ENCODE data around the gene WTIP. TPM values are rescaled to one million over a fixed set of nuclear protein-coding genes. Genes with fewer than 3 reads are reported as not detected.

Gene WTIP
- total RNA-seq, 2 experiments from 2014 or later = 0.68 to 1.2 TPM

DNA sequence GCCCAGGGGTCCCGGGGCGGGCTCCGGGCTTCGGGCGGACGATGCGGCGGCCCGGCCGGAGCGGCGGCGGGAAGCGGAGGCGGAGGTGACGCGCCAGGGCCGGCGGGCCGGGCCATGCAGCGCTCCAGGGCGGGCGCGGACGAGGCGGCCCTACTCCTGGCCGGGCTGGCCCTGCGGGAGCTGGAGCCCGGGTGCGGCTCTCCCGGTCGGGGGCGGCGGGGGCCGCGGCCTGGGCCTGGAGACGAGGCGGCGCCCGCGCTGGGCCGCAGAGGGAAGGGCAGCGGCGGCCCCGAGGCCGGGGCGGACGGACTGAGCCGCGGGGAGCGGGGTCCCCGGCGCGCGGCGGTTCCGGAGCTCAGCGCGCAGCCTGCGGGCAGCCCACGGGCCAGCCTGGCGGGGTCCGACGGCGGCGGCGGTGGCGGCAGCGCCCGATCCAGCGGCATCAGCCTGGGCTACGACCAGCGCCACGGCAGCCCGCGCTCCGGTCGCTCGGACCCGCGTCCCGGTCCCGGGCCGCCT lies 362 bp downstream of the WTIP start:
- H3K27ac Mint-ChIP-seq = no peak overlapping the region
- H3K27me3 Mint-ChIP-seq (ENCODE audit: low read depth) = peaks cover 38% of the 10 kb centered on the region
- H3K4me3 Mint-ChIP-seq = no peak overlapping the region
- ChIA-PET CTCF (no interaction called here), POLR2A (no interaction called here)
- no peaks in the 10 kb centered on the region for H3K4me1 Mint-ChIP-seq (ENCODE audit: low read depth)
- no peaks in the 10 kb centered on the region for H3K36me3 Mint-ChIP-seq (ENCODE audit: low read depth)
- H3K9me3 Mint-ChIP-seq (ENCODE audit: insufficient read depth) = no peaks in the 10 kb centered on the region
- ATAC-seq (peak; percentile 42), DNase-seq (no peak)

DNA sequence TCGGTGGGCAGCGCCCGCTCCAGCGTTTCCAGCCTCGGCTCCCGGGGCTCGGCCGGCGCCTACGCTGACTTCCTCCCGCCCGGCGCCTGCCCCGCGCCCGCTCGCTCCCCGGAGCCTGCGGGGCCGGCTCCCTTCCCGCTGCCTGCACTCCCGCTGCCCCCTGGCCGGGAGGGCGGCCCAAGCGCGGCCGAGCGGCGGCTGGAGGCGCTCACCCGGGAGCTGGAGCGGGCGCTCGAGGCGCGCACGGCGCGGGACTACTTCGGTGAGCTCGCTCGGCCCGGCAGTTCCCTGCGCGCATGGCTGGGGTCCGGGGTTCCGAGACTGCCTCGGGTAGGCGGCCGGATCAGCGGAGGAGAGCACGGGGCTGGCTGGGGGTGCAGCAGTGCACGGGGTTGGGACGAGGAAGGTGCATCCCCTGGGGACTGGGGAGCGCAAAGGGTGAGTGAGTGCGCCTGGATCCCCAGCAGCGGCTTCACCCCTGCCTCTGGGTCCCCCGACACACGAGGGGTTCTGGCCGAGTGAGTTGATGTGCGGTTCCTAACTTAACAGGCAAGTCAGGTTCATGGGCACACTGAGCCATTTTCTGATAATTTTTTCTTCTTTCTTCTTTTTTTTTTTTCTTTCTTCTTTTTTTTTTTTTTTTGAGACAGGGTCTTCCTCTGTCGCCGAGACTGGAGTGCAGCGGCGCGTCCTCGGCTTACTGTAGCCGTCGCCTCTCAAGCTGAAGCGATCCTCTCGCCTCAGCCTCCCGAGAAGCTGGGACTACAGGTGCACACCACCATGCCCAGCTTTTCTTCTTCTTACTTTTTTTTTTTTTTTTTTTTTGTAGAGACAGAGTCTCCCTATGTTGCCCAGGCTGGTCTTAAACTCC lies 1.1 kb downstream of the WTIP start:
- no peaks in the 10 kb centered on the region for H3K9me3 Mint-ChIP-seq (ENCODE audit: insufficient read depth)
- peak overlapping the region; percentile 29 for H3K4me3 Mint-ChIP-seq
- ATAC-seq = no peak
- ChIA-PET CTCF (no interaction called here), POLR2A (no interaction called here)
- peaks cover 38% of the 10 kb centered on the region for H3K27me3 Mint-ChIP-seq (ENCODE audit: low read depth)
- no peak overlapping the region for H3K27ac Mint-ChIP-seq
- H3K4me1 Mint-ChIP-seq (ENCODE audit: low read depth) = no peaks in the 10 kb centered on the region
- no peak for DNase-seq
- no peaks in the 10 kb centered on the region for H3K36me3 Mint-ChIP-seq (ENCODE audit: low read depth)

DNA sequence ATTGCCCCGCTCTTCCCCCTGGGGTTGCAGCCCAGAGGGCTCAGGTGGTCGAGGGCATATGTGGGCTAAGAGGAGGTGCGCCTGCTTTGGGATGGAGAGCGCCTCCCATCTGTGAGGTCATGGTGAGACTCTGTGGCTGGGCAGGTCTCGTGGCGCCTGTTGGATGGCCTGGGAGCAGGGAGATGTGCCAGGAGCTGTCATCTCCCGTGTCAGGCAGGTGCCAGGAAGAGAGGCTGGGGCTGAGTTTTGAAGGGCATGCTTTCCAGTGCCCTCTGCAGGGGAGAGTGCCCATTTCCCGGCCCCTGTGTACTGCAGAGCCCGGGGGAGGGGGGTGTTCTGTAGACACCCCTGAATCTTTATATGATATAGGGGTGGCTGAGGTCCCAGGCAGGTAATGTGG lies 2.8 kb downstream of the WTIP start:
- no peak for ATAC-seq
- no peak overlapping the region for H3K4me3 Mint-ChIP-seq

DNA sequence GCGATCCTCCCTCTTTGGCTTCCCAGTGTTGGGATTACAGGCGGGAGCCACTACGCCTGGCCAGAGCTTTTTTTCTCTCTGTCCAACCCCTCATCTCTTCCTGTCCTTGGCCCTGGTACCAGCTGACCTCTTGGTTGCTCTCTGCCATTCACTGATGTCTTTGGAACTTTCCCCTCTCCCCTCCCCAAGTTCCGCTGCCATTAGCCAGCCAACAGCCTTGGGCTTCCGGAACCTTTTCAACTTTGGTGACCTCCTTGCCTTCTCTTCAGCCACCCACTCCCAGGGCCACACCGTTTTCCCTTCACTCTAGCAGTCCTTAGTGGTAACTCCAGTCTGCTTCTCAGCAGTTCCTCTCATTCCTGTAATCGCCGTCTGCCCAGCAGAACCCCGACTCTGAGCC lies 4.3 kb downstream of the WTIP start:
- Mint-ChIP-seq H3K4me3 (no peak overlapping the region), H3K27ac (no peak overlapping the region), H3K4me1 (ENCODE audit: low read depth) (no peaks in the 10 kb centered on the region), H3K27me3 (ENCODE audit: low read depth) (peaks cover 26% of the 10 kb centered on the region), H3K36me3 (ENCODE audit: low read depth) (no peaks in the 10 kb centered on the region), H3K9me3 (ENCODE audit: insufficient read depth) (no peaks in the 10 kb centered on the region)
- ChIA-PET POLR2A (no interaction called here), CTCF (interaction anchor here (1.0 kb wide), 1 partner anchor 15 kb away, joined by 3 read pairs; no protein-coding TSS in a partner anchor)
- no peak for ATAC-seq
- no peak for DNase-seq

More for the DNA sequence above, 2.8 kb downstream of the WTIP start:
- ChIA-PET CTCF (no interaction called here), POLR2A (no interaction called here)
- H3K9me3 Mint-ChIP-seq (ENCODE audit: insufficient read depth) = no peaks in the 10 kb centered on the region
- DNase-seq = no peak
- no peaks in the 10 kb centered on the region for H3K4me1 Mint-ChIP-seq (ENCODE audit: low read depth)
- no peak overlapping the region for H3K27ac Mint-ChIP-seq
- H3K27me3 Mint-ChIP-seq (ENCODE audit: low read depth) = peaks cover 35% of the 10 kb centered on the region
- H3K36me3 Mint-ChIP-seq (ENCODE audit: low read depth) = no peaks in the 10 kb centered on the region

DNA sequence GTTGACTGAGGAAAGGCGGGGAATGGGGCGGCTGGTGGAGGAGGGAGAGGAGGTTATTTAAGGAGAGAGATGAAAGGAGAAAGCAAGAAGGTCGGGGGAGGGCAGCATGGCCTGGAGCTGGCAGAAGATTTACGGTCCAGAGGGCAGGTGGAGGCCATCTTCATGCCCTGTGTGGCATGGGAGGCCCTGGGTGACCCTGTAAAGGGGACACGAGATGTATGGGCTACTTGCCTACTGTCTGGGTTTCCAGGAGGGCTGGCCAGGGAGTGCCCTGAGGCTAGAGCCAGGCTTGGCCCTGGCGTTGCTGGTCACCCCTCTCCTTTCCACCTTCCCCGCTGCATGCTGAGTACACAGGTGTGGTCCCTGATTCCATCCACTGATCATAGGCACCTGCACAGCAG lies 6.1 kb downstream of the WTIP start:
- ATAC-seq (no peak), DNase-seq (no peak)
- Mint-ChIP-seq H3K4me1 (ENCODE audit: low read depth) (no peaks in the 10 kb centered on the region), H3K27me3 (ENCODE audit: low read depth) (peaks cover 20% of the 10 kb centered on the region), H3K36me3 (ENCODE audit: low read depth) (no peaks in the 10 kb centered on the region), H3K4me3 (no peak overlapping the region), H3K9me3 (ENCODE audit: insufficient read depth) (no peaks in the 10 kb centered on the region), H3K27ac (no peak overlapping the region)
- POLR2A ChIA-PET = no interaction called here
- CTCF ChIA-PET = no interaction called here

DNA sequence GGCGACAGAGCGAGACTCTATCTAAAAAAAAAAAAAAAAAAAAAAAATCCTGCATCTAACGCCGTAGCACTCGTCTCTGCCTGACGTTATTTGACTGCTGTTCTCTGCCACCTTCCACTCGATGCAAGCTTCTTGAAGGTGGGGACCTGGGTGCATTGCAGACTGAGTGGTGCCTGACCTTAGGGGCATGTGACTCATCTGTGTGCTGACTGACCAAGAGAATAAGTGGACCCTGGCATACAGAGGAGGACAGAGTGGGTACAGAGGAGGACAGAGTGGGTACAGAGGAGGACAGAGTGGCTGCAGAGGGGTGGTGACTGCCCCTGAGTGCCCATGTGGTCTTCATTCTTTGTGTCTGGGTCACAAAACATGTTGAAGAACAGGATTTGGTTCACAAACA lies 7.6 kb downstream of the WTIP start:
- DNase-seq (no peak), ATAC-seq (no peak)
- H3K9me3 Mint-ChIP-seq (ENCODE audit: insufficient read depth) = no peaks in the 10 kb centered on the region
- no peak overlapping the region for H3K27ac Mint-ChIP-seq
- ChIA-PET CTCF (no interaction called here), POLR2A (no interaction called here)
- no peak overlapping the region for H3K4me3 Mint-ChIP-seq
- H3K27me3 Mint-ChIP-seq (ENCODE audit: low read depth) = peaks cover 9% of the 10 kb centered on the region
- no peaks in the 10 kb centered on the region for H3K36me3 Mint-ChIP-seq (ENCODE audit: low read depth)
- H3K4me1 Mint-ChIP-seq (ENCODE audit: low read depth) = no peaks in the 10 kb centered on the region

DNA sequence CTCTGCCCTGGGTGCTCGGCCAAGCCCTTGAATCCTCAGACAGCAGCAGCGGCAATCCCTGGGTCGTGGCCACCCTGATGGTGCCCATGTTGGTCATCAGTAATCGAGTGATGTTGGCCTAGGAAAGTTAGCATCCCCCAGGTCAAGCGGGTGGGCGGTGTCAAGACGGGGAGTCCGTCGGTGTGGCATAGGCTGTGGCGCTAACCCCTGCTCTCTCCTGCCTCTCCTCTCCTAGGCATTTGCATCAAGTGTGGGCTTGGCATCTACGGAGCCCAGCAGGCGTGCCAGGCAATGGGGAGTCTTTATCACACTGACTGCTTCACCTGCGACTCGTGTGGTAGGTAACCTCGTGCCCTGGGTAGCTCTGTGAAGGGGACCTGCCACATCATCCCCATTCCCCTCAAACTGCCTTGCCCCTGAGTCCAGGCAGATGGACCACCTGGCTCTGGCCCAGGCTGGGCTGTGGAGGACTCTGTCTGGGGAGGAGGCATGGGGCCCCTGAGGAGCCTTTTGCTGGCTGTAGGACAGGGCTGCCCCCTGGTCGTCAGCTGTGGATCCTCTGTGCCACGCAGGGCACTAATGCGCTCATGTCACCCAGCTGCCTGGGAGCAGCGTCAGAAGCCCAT lies 8.7 kb downstream of the WTIP start:
- CTCF ChIA-PET = no interaction called here
- H3K36me3 Mint-ChIP-seq (ENCODE audit: low read depth) = no peaks in the 10 kb centered on the region
- no peak overlapping the region for H3K4me3 Mint-ChIP-seq
- ATAC-seq (no peak), DNase-seq (no peak)
- no peaks in the 10 kb centered on the region for H3K4me1 Mint-ChIP-seq (ENCODE audit: low read depth)
- no peak overlapping the region for H3K27ac Mint-ChIP-seq
- H3K27me3 Mint-ChIP-seq (ENCODE audit: low read depth) = peaks cover 6% of the 10 kb centered on the region
- no peaks in the 10 kb centered on the region for H3K9me3 Mint-ChIP-seq (ENCODE audit: insufficient read depth)
- POLR2A ChIA-PET = no interaction called here

DNA sequence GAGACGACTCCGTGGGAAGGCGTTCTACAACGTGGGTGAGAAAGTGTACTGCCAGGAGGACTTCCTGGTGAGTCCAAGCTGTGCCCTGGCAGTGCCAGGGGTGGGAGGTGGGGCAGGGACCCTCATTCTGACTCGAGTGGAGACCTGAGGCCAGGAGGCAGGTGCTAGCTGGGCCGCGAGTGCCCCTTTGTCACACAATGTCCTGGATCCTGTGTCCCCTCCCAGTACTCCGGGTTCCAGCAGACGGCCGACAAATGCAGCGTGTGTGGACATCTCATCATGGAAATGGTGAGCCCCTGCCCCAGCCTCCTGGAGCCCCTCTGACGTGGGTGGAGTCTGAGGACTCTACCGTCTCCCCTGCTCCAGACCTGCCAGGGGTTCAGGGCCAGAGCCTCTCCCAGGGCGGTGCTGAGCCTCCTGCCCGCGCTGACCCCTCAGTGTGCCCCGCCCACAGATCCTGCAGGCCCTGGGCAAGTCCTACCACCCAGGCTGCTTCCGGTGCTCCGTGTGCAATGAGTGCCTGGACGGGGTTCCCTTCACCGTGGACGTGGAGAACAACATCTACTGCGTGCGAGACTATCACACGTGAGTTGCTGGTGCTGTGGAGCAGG lies 11.6 kb downstream of the WTIP start:
- no peaks in the 10 kb centered on the region for H3K36me3 Mint-ChIP-seq (ENCODE audit: low read depth)
- H3K9me3 Mint-ChIP-seq (ENCODE audit: insufficient read depth) = no peaks in the 10 kb centered on the region
- no peak overlapping the region for H3K4me3 Mint-ChIP-seq
- H3K27me3 Mint-ChIP-seq (ENCODE audit: low read depth) = no peaks in the 10 kb centered on the region
- no peak overlapping the region for H3K27ac Mint-ChIP-seq
- no peaks in the 10 kb centered on the region for H3K4me1 Mint-ChIP-seq (ENCODE audit: low read depth)
- ChIA-PET POLR2A (no interaction called here), CTCF (no interaction called here)
- DNase-seq = no peak
- no peak for ATAC-seq

DNA sequence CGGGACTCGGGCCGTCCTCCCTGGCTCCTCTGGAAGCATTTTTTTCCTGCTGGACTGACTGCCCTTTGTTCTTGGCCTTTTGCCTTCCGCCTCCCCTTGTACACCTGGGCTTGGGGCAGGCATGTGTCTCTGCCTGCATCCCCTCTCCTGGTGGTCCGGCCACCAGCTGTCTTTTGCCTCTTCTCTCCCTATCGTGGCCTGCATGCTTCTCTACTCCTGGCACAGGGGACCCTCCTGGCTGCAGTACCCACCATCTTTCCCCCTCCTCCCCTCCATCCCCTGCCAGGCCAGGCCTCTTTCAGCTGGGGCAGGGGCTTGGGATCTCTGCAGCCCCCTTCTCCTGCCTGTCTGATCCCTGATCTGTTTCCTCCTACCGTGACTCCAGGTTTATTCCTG lies 12.1 kb downstream of the WTIP start:
- no peaks in the 10 kb centered on the region for H3K36me3 Mint-ChIP-seq (ENCODE audit: low read depth)
- H3K27ac Mint-ChIP-seq = no peak overlapping the region
- no peaks in the 10 kb centered on the region for H3K4me1 Mint-ChIP-seq (ENCODE audit: low read depth)
- DNase-seq (no peak), ATAC-seq (no peak)
- no peaks in the 10 kb centered on the region for H3K27me3 Mint-ChIP-seq (ENCODE audit: low read depth)
- ChIA-PET POLR2A (interaction anchor here (1.0 kb wide), 1 partner anchor 15 kb away, joined by 3 read pairs; no protein-coding TSS in a partner anchor), CTCF (no interaction called here)
- no peak overlapping the region for H3K4me3 Mint-ChIP-seq
- no peaks in the 10 kb centered on the region for H3K9me3 Mint-ChIP-seq (ENCODE audit: insufficient read depth)

DNA sequence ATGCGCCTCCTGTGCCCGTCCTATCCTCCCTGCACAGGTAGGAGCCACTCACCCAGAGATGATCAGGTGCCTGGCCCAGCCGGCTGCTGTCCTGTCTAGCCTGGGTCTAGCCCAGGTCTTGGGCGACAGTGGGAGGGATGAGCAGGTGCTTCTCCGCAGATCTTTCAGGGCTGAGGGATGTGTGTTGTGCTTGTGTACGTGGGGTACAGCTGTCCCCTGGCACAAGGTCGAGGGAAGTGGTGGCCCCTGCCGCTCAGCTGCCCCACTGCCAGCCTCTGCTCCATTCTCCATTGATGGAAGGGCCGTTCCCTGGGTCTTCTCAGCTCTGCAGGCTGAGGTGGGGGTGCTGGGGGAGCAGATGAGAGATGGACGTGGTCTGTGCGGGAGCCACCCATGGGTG lies 13.0 kb downstream of the WTIP start:
- Mint-ChIP-seq H3K36me3 (ENCODE audit: low read depth) (no peaks in the 10 kb centered on the region), H3K4me1 (ENCODE audit: low read depth) (no peaks in the 10 kb centered on the region), H3K9me3 (ENCODE audit: insufficient read depth) (no peaks in the 10 kb centered on the region), H3K27me3 (ENCODE audit: low read depth) (no peaks in the 10 kb centered on the region), H3K27ac (no peak overlapping the region), H3K4me3 (no peak overlapping the region)
- DNase-seq (no peak), ATAC-seq (no peak)
- CTCF ChIA-PET = no interaction called here
- POLR2A ChIA-PET = interaction anchor here (1.0 kb wide), 1 partner anchor 16 kb away, joined by 3 read pairs; no protein-coding TSS in a partner anchor

DNA sequence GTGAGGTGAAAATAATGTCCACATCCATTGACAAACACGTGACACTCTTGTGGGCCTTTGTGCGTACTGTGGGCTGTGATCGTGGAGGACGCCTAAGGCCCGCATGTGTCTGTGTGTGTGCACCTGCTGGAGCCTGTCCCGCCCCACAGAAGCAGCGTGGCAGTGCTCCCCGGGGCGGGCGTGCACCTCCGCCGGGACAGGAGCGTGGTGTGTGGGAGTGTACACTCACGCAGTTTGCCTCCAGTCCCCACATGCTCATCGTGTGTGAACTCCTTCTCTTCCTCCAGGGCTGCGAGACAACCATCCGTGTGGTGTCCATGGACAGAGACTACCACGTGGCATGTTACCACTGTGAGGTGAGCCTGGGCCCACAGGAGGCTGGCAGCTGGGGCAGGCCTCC lies 13.9 kb downstream of the WTIP start:
- Mint-ChIP-seq H3K4me1 (ENCODE audit: low read depth) (peaks cover 4% of the 10 kb centered on the region), H3K36me3 (ENCODE audit: low read depth) (no peaks in the 10 kb centered on the region), H3K27ac (no peak overlapping the region), H3K9me3 (ENCODE audit: insufficient read depth) (no peaks in the 10 kb centered on the region), H3K4me3 (no peak overlapping the region), H3K27me3 (ENCODE audit: low read depth) (no peaks in the 10 kb centered on the region)
- no peak for ATAC-seq
- no peak for DNase-seq
- ChIA-PET CTCF (no interaction called here), POLR2A (no interaction called here)

DNA sequence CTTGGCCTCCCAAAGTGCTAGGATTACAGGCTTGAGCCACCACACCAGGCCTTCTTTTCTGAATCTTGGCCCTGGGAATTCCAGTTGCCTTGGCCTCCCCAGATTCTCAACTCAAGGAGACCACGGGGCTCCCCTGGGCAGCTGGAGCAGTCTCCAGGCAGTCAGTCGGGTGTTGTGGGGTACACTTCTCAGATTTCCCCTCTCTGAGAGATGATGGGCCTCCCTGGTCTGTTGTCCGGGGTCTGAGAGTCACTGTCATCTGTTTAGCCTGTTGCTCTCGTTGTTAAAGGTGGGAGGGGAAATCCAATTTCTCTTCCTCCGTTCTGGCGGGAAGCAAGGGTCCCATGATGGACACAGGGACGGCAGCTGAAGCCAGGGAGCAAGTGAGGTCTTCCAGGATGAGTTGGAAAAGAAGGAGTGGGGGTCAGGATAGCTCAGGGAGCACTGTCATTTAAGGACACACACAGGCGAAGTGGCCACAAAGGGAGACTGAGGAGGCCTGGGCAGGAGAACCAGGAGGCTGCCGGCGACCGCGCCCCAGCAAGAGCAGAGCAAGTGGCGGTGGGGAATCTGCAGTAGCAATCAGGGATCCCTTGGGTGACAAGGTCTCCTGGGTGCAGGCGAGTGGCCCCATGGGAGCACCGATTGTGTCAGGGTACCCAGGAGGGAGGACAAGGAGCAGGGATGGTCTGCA lies 15.7 kb downstream of the WTIP start:
- ATAC-seq (no peak), DNase-seq (no peak)
- Mint-ChIP-seq H3K27me3 (ENCODE audit: low read depth) (no peaks in the 10 kb centered on the region), H3K4me3 (no peak overlapping the region), H3K4me1 (ENCODE audit: low read depth) (peaks cover 11% of the 10 kb centered on the region), H3K36me3 (ENCODE audit: low read depth) (no peaks in the 10 kb centered on the region), H3K27ac (no peak overlapping the region), H3K9me3 (ENCODE audit: insufficient read depth) (no peaks in the 10 kb centered on the region)
- ChIA-PET POLR2A (no interaction called here), CTCF (no interaction called here)
